ENCODE results near the gene PROC. TPM values are rescaled to one million over a fixed set of nuclear protein-coding genes. Genes with fewer than 3 reads are reported as not detected.

PROC gene
- total and polyA plus RNA-seq, 2 of the 4 experiments (the other 2 are of a cell fraction), result 0.07 TPM; not detected in 1

DNA sequence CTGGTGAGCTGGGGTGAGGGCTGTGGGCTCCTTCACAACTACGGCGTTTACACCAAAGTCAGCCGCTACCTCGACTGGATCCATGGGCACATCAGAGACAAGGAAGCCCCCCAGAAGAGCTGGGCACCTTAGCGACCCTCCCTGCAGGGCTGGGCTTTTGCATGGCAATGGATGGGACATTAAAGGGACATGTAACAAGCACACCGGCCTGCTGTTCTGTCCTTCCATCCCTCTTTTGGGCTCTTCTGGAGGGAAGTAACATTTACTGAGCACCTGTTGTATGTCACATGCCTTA lies 10.5 kb downstream of the PROC start (continued):
- TF ChIP-seq CEBPB (IDR thresholded peaks at IDR 0.05; ENCODE audit: low read depth, low read length) (no peak), MAZ (IDR thresholded peaks at IDR 0.05; ENCODE audit: borderline replicate concordance, low read depth, low read length) (no peak), RAD21 (IDR thresholded peaks at IDR 0.05; ENCODE audit: low read length) (no peak)

DNA sequence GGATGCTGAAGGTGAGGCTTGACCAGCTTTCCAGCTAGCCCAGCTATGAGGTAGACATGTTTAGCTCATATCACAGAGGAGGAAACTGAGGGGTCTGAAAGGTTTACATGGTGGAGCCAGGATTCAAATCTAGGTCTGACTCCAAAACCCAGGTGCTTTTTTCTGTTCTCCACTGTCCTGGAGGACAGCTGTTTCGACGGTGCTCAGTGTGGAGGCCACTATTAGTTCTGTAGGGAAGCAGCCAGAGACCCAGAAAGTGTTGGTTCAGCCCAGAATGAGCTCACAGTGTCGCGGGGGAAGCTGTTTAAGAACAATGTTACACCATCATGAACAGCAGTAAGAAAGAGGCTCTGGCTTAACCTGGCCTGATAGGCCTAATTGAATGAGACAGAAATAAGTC lies 11.1 kb downstream of the PROC start:
- H3K23ac ChIP-seq (ENCODE audit: low read depth, low read length), result no peak overlapping the region
- H3K56ac ChIP-seq (ENCODE audit: extremely low read depth, insufficient read depth, low read length), result no peak overlapping the region
- H3K27ac ChIP-seq (ENCODE audit: insufficient read depth, low read length), result no peak overlapping the region
- H3K4me3 ChIP-seq (ENCODE audit: insufficient read depth, low read depth, low read length), result no peak overlapping the region
- H2AK5ac ChIP-seq (ENCODE audit: low read depth, low read length), result no peak overlapping the region
- no TSS peak for BruUV-seq (replicated peaks)
- DNase-seq (no peak), ATAC-seq (ENCODE audit: low read depth) (no peak)
- dilution Hi-C loops (cut with HindIII; ENCODE audit: low sequenced_read_pairs, unreplicated experiment), result no loop called here
- TF ChIP-seq RCOR1 (IDR thresholded peaks at IDR 0.05; ENCODE audit: insufficient replicate concordance, low read length) (no peak), CEBPB (IDR thresholded peaks at IDR 0.05; ENCODE audit: low read depth, low read length) (no peak), MAFK (IDR thresholded peaks at IDR 0.05; ENCODE audit: low read depth, low read length) (no peak)
- TF ChIP-seq, protein P1, sequence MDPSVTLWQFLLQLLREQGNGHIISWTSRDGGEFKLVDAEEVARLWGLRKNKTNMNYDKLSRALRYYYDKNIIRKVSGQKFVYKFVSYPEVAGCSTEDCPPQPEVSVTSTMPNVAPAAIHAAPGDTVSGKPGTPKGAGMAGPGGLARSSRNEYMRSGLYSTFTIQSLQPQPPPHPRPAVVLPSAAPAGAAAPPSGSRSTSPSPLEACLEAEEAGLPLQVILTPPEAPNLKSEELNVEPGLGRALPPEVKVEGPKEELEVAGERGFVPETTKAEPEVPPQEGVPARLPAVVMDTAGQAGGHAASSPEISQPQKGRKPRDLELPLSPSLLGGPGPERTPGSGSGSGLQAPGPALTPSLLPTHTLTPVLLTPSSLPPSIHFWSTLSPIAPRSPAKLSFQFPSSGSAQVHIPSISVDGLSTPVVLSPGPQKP (IDR thresholded peaks at IDR 0.05; ENCODE audit: borderline replicate concordance, low read depth, low read length), result no peak
- no peak overlapping the region for H3K9ac ChIP-seq (ENCODE audit: low read depth, low read length)
- no peak overlapping the region for H2BK15ac ChIP-seq (ENCODE audit: low read depth, low read length)
- no peak overlapping the region for H2BK5ac ChIP-seq (ENCODE audit: low read depth, low read length, poor library complexity, severe bottlenecking)
- in situ Hi-C loops (cut with MboI; ENCODE audit: low sequenced_read_pairs), result no loop called here
- H4K8ac ChIP-seq (ENCODE audit: low read depth in 2 of 2, low read length in 2 of 2), result no peak overlapping the region
- no peak overlapping the region for H2AFZ ChIP-seq (replicated peaks; ENCODE audit: low read length, poor library complexity)
- no peaks in the 10 kb centered on the region for H3K79me1 ChIP-seq (ENCODE audit: low read depth in 1 of 2, low read length in 2 of 2)
- CTCF ChIA-PET, result no interaction called here
- WGBS, 2 experiments (ENCODE audit: extremely low coverage in 2 of 2, insufficient read length in 1 of 2), result 83% methylated on average over 2 of the region's 4 CpGs; no CpG with 5 or more reads in 1 of the 2 experiments
- no peak overlapping the region for H4K91ac ChIP-seq (ENCODE audit: insufficient read depth, low read depth, low read length)
- H2BK120ac ChIP-seq (ENCODE audit: low read depth, low read length), result no peak overlapping the region
- H3K4me1 ChIP-seq (ENCODE audit: control insufficient read depth, insufficient read depth, low read length), result no peaks in the 10 kb centered on the region
- H3K27me3 ChIP-seq (ENCODE audit: control insufficient read depth, insufficient read depth, low read length), result no peaks in the 10 kb centered on the region
- H2AK9ac ChIP-seq (replicated peaks; ENCODE audit: low read depth, low read length, poor library complexity), result no peak overlapping the region
- H4K5ac ChIP-seq (ENCODE audit: low read depth, low read length), result no peak overlapping the region
- H3K4ac ChIP-seq (ENCODE audit: low read depth, low read length), result no peak overlapping the region
- H3K36me3 ChIP-seq (ENCODE audit: control insufficient read depth, insufficient read depth, low read length), result no peaks in the 10 kb centered on the region
- H3K4me2 ChIP-seq (ENCODE audit: low read depth, low read length), result no peak overlapping the region
- intact Hi-C loops (cut with micrococcal nuclease), result no loop called here
- no peaks in the 10 kb centered on the region for H3K9me3 ChIP-seq (ENCODE audit: control insufficient read depth, insufficient read depth, low read length)
- no peaks in the 10 kb centered on the region for H4K20me1 ChIP-seq (ENCODE audit: insufficient read depth, low read length)
- no peak overlapping the region for H3K14ac ChIP-seq (replicated peaks; ENCODE audit: low read depth, low read length)
- POLR2A ChIA-PET (ENCODE audit: unreplicated experiment), result no interaction called here
- no peak overlapping the region for H2BK20ac ChIP-seq (ENCODE audit: low read depth, low read length)
- no peak overlapping the region for H3K18ac ChIP-seq (ENCODE audit: low read depth, low read length)
- H3K9me1 ChIP-seq (ENCODE audit: insufficient read depth, low read length), result no peaks in the 10 kb centered on the region

Measured in IMR-90 (cell line).